Measurements from ENCODE around the gene KRTAP2-4. TPM values are rescaled to one million over a fixed set of nuclear protein-coding genes. Genes with fewer than 3 reads are reported as not detected.
"Not testable (repeated sequence)": the region's sequence is repeated elsewhere in the genome, so short reads cannot be mapped to it uniquely, and the experiment has no call there.

KRTAP2-4 gene
- total RNA-seq, 1 donor from 2014 or later = not detected

- no peak for TF ChIP-seq CTCF (IDR thresholded peaks at IDR 0.05; ENCODE audit: unreplicated experiment)
- H3K9me3 Mint-ChIP-seq = no peaks in the 10 kb centered on the region
- H3K27ac Mint-ChIP-seq = peak overlapping the region; percentile 26
- H3K36me3 Mint-ChIP-seq = no peaks in the 10 kb centered on the region
- no peak overlapping the region for H3K4me3 Mint-ChIP-seq
- peaks cover 28% of the 10 kb centered on the region for H3K4me1 Mint-ChIP-seq
- no peak for DNase-seq (ENCODE audit: low spot score in 2 of 2, unreplicated experiment in 2 of 2)
- H3K27me3 Mint-ChIP-seq (ENCODE audit: low read depth) = no peaks in the 10 kb centered on the region
Observed at GRCh38 chr17:41103896-41104295, 38.2 kb upstream of the KRTAP2-4 start.

GRCh38 chr17:41101586-41102259 lies 36.0 kb upstream of the KRTAP2-4 start, which contains the start of gene KRTAP4-16:
Gene KRTAP4-16, minus strand, starts transcription at chr17:41102209. Its CDS starts 0 bp downstream, at chr17:41102209.
- H3K4me3 Mint-ChIP-seq = no peak within 1 kb of the TSS
- no peak for DNase-seq (ENCODE audit: low spot score in 2 of 2, unreplicated experiment in 2 of 2)
- no peak within 1 kb of the TSS for H3K27ac Mint-ChIP-seq
- TF ChIP-seq CTCF (IDR thresholded peaks at IDR 0.05; ENCODE audit: unreplicated experiment) = no peak
- H3K27me3 Mint-ChIP-seq (ENCODE audit: low read depth) = peaks cover 6% of the 10 kb centered on the region
- H3K4me1 Mint-ChIP-seq = peaks cover 41% of the 10 kb centered on the region
- no peaks in the 10 kb centered on the region for H3K36me3 Mint-ChIP-seq
- H3K9me3 Mint-ChIP-seq = no peaks in the 10 kb centered on the region

- H3K27ac Mint-ChIP-seq = peak overlapping the region; percentile 83
- H3K36me3 Mint-ChIP-seq; DNase-seq (ENCODE audit: low spot score in 2 of 2, unreplicated experiment in 2 of 2); H3K4me3 Mint-ChIP-seq; H3K27me3 Mint-ChIP-seq (ENCODE audit: low read depth); H3K9me3 Mint-ChIP-seq: not testable (repeated sequence)
- H3K4me1 Mint-ChIP-seq = peaks cover 51% of the 10 kb centered on the region
Observed at GRCh38 chr17:41099682-41100480, 34.2 kb upstream of the KRTAP2-4 start.

GRCh38 chr17:41098481-41098880 lies 32.8 kb upstream of the KRTAP2-4 start:
- H3K36me3 Mint-ChIP-seq = no peaks in the 10 kb centered on the region
- no peak for TF ChIP-seq CTCF (IDR thresholded peaks at IDR 0.05; ENCODE audit: unreplicated experiment)
- no peaks in the 10 kb centered on the region for H3K9me3 Mint-ChIP-seq
- H3K27ac Mint-ChIP-seq = no peak overlapping the region
- no peak overlapping the region for H3K4me3 Mint-ChIP-seq
- DNase-seq (ENCODE audit: low spot score in 2 of 2, unreplicated experiment in 2 of 2) = no peak
- peaks cover 6% of the 10 kb centered on the region for H3K27me3 Mint-ChIP-seq (ENCODE audit: low read depth)
- H3K4me1 Mint-ChIP-seq = peaks cover 43% of the 10 kb centered on the region

GRCh38 chr17:41098042-41098441 lies 32.4 kb upstream of the KRTAP2-4 start, which contains the start of gene KRTAP4-8:
Gene KRTAP4-8, minus strand, starts transcription at chr17:41098142. Its CDS starts 58 bp downstream, at chr17:41098084.
- no peak for TF ChIP-seq CTCF (IDR thresholded peaks at IDR 0.05; ENCODE audit: unreplicated experiment)
- Mint-ChIP-seq H3K9me3 (peaks cover 2% of the 10 kb centered on the region), H3K4me3 (no peak within 1 kb of the TSS), H3K4me1 (peaks cover 41% of the 10 kb centered on the region), H3K27me3 (ENCODE audit: low read depth) (peaks cover 6% of the 10 kb centered on the region), H3K36me3 (peaks cover 1% of the 10 kb centered on the region), H3K27ac (no peak within 1 kb of the TSS)
- DNase-seq (ENCODE audit: low spot score in 2 of 2, unreplicated experiment in 2 of 2) = no peak

GRCh38 chr17:41096055-41096454 lies 30.4 kb upstream of the KRTAP2-4 start:
- Mint-ChIP-seq H3K4me3 (no peak overlapping the region), H3K27ac (no peak overlapping the region), H3K27me3 (ENCODE audit: low read depth) (peaks cover 6% of the 10 kb centered on the region), H3K4me1 (peaks cover 41% of the 10 kb centered on the region), H3K36me3 (peaks cover 4% of the 10 kb centered on the region), H3K9me3 (peaks cover 10% of the 10 kb centered on the region)
- no peak for TF ChIP-seq CTCF (IDR thresholded peaks at IDR 0.05; ENCODE audit: unreplicated experiment)
- DNase-seq (ENCODE audit: low spot score in 2 of 2, unreplicated experiment in 2 of 2) = no peak

GRCh38 chr17:41088760-41089352 lies 23.2 kb upstream of the KRTAP2-4 start:
- peaks cover 15% of the 10 kb centered on the region for H3K9me3 Mint-ChIP-seq
- not testable (repeated sequence) for H3K27me3 Mint-ChIP-seq (ENCODE audit: low read depth); H3K4me1 Mint-ChIP-seq; H3K36me3 Mint-ChIP-seq; H3K4me3 Mint-ChIP-seq; DNase-seq (ENCODE audit: low spot score in 2 of 2, unreplicated experiment in 2 of 2); H3K27ac Mint-ChIP-seq

- not testable (repeated sequence) for H3K9me3 Mint-ChIP-seq; H3K27me3 Mint-ChIP-seq (ENCODE audit: low read depth); H3K36me3 Mint-ChIP-seq; DNase-seq (ENCODE audit: low spot score in 2 of 2, unreplicated experiment in 2 of 2); H3K4me3 Mint-ChIP-seq; H3K27ac Mint-ChIP-seq
- H3K4me1 Mint-ChIP-seq = peaks cover 22% of the 10 kb centered on the region
Observed at GRCh38 chr17:41084100-41084856, 18.6 kb upstream of the KRTAP2-4 start, which contains the start of gene KRTAP4-7. Gene KRTAP4-7, plus strand, starts transcription at chr17:41084150. Its CDS starts 57 bp downstream, at chr17:41084207.

Measured in mesothelial cell of epicardium (in vitro differentiated cells).